NCI-H1105 treated with DMSO at 0.1 percent for 48 hours (cell line): Measurements from ENCODE around the gene PAIP1.
A peak's percentile ranks its signal among the peaks of the same experiment; 100 is the strongest.
"Not testable (repeated sequence)": the region's sequence is repeated elsewhere in the genome, so short reads cannot be mapped to it uniquely, and the experiment has no call there.

Experiments used
- DNase-seq: peaks from one replicate; lab custom pipeline; 2025; lab: John Stamatoyannopoulos, UW

The PAIP1 gene

GRCh38 chr5:43556857-43557542, at the start of gene PAIP1:
Gene PAIP1 (minus strand): TSS chr5:43557077. CDS start chr5:43556846, 231 bp downstream.
- peak; percentile 79 for DNase-seq

- no peak for DNase-seq
Observed at GRCh38 chr5:43606351-43606750, 49.5 kb upstream of the PAIP1 start.

GRCh38 chr5:43604699-43605098, 47.8 kb upstream of the PAIP1 start:
- no peak for DNase-seq

- peak; percentile 80 for DNase-seq
Observed at GRCh38 chr5:43603344-43604217, 46.7 kb upstream of the PAIP1 start.

- DNase-seq = peak; percentile 79
Observed at GRCh38 chr5:43602461-43603343, 45.8 kb upstream of the PAIP1 start, which contains the start of gene NNT. Gene NNT (plus strand): TSS chr5:43603180. CDS start chr5:43609196, 6,016 bp downstream.

- peak; percentile 26 for DNase-seq
Observed at GRCh38 chr5:43601454-43602260, 44.8 kb upstream of the PAIP1 start.

- not testable (repeated sequence) for DNase-seq
Observed at GRCh38 chr5:43598927-43599326, 42.0 kb upstream of the PAIP1 start.

GRCh38 chr5:43592363-43592762, 35.5 kb upstream of the PAIP1 start:
- no peak for DNase-seq

GRCh38 chr5:43590700-43591099, 33.8 kb upstream of the PAIP1 start:
- DNase-seq = no peak

- DNase-seq = no peak
Observed at GRCh38 chr5:43589310-43589709, 32.4 kb upstream of the PAIP1 start.

GRCh38 chr5:43588842-43589241, 32.0 kb upstream of the PAIP1 start:
- DNase-seq = no peak

- DNase-seq = no peak
Observed at GRCh38 chr5:43584166-43584699, 27.4 kb upstream of the PAIP1 start.

- no peak for DNase-seq
Observed at GRCh38 chr5:43583724-43584123, 26.8 kb upstream of the PAIP1 start.

GRCh38 chr5:43582082-43583005, 25.5 kb upstream of the PAIP1 start:
- DNase-seq = no peak

GRCh38 chr5:43581398-43581797, 24.5 kb upstream of the PAIP1 start:
- no peak for DNase-seq

GRCh38 chr5:43580402-43581210, 23.7 kb upstream of the PAIP1 start:
- not testable (repeated sequence) for DNase-seq

GRCh38 chr5:43573058-43573457, 16.2 kb upstream of the PAIP1 start:
- DNase-seq = no peak

- no peak for DNase-seq
Observed at GRCh38 chr5:43572357-43572756, 15.5 kb upstream of the PAIP1 start.

GRCh38 chr5:43571237-43571636, 14.4 kb upstream of the PAIP1 start:
- DNase-seq = no peak
